Ovary (tissue), 10 donors: ENCODE data around the gene RND1. TPM values are rescaled to one million over a fixed set of nuclear protein-coding genes. Genes with fewer than 3 reads are reported as not detected.
"Not testable (repeated sequence)": the region's sequence is repeated elsewhere in the genome, so short reads cannot be mapped to it uniquely, and the experiment has no call there.

Experiments
- DNase-seq, 5 donors: peaks; one replicate each; pipeline ENCODE4 v3.0.0-alpha.2; 2019 to 2020
- H3K27ac ChIP-seq, 2 donors: fragments of 200-600 bp; one replicate each; pipeline versions ENCODE4 v1.5.1 to v1.8.0; 2019 to 2022
- H3K27me3 ChIP-seq: fragments of 200-600 bp; one replicate; pipeline ENCODE4 v1.8.0; 2022
- H3K36me3 ChIP-seq: fragments of 200-600 bp; sonication (generic); one replicate; pipeline ENCODE4 v1.5.1; 2019
- H3K4me1 ChIP-seq: one replicate; pipeline ENCODE4 v1.8.1; 2013; ENCODE audit warnings: mild to moderate bottlenecking, moderate library complexity; ENCODE audit not compliant: insufficient read depth
- H3K4me3 ChIP-seq: fragments of 200-600 bp; sonication (generic); one replicate; pipeline ENCODE4 v1.5.1; 2017
- H3K9me3 ChIP-seq, 2 donors: fragments of 200-600 bp in 1 of 2; sonication (generic) in 1 of 2; one replicate each; pipeline versions ENCODE4 v1.5.1 to v1.8.1; 2013 to 2019; ENCODE audit warnings: mild to moderate bottlenecking in 1 of 2, moderate library complexity in 1 of 2
- CTCF ChIP-seq, 3 donors: fragments of 450-650 bp in 2 of 3; fragments of 200-600 bp in 1 of 3; IDR thresholded peaks; one replicate each; pipeline versions ENCODE4 v1.5.1 to v1.8.0; 2016 to 2022; ENCODE audit warnings: antibody characterized with exemption in 3 of 3, mild to moderate bottlenecking in 1 of 3
- EP300 ChIP-seq: sonication (generic); formaldehyde crosslinking; IDR thresholded peaks from one replicate; pipeline ENCODE4 v1.6.1; 2017; ENCODE audit warnings: antibody characterized with exemption
- POLR2A ChIP-seq: fragments of 450-650 bp; IDR thresholded peaks from one replicate; pipeline ENCODE4 v1.6.1; 2017; ENCODE audit warnings: antibody characterized with exemption, mild to moderate bottlenecking, moderate library complexity
- WGBS, 3 donors: extraction: QIAGEN DNeasy Blood & Tissue Kit in 1 of 3; methylation state at CpG; one replicate each; pipeline versions ENCODE4 v1.1.5 to v1.1.7; 2013 to 2017; 5-methylcytosine and 5-hydroxymethylcytosine counted together
- intact Hi-C, 4 donors: fragments of 100-400 bp; cut with DNase I; formaldehyde crosslinking; loops; one replicate each; pipeline versions ENCODE4 v1.11.0 to v1.15.1; 2022 to 2023
- long read RNA-seq, 3 donors: library from polyadenylated mRNA in 2 of 3; unstranded in 2 of 3; transcript quantifications; one replicate each; pipeline ENCODE4 v2.0.0 and lab custom pipeline, GENCODE V29; 2021 to 2026
- polyA plus RNA-seq, 2 donors: library from polyadenylated mRNA; stranded (reverse); fragments of 200-250 nt in 1 of 2; fragments of 350-450 nt in 1 of 2; fragmentation: Illumina TruSeq in 1 of 2; extraction: RNeasy Lipid Tissue Mini Kit (QIAGEN cat#74804) in 1 of 2; gene quantifications; one replicate each; pipeline ENCODE4 v1.2.3, GENCODE V29; 2013 to 2014
- total RNA-seq, 7 donors: library from RNA; depleted of rRNA in 2 of 7; stranded (reverse); fragments of >200 nt in 2 of 7; fragmentation: NEBNext Ultra II Directional in 3 of 7; extraction: Animal tissue kit (Norgen Biotek cat#: 25700) in 3 of 7; gene quantifications; one replicate each; pipeline versions ENCODE4 v1.1.0 to v1.2.4, GENCODE V29; 2016 to 2023
- donor health status: DM: no; HTN: no; CAD: no; lungs with moderate emphysema.
- donor health status: DM: no; HTN: no; CAD: no.
- donor health status: Bipolar disorder and iron deficiency.
- donor health status: DM: yes; HTN: yes; CAD: no.
- donor health status: DM: no; HTN: no; CAD: no.
- donor health status: DM: yes; HTN: yes; CAD: no.

RND1 gene
- total RNA-seq (1 to 10 TPM in 1 of 7 donors, under 1 TPM in 6; 0.23 to 3.8 (median 0.38) TPM), polyA plus RNA-seq (1 to 10 TPM; 1.2 to 2.1 TPM)
- long read RNA-seq, donor 1 = 0 reads
- long read RNA-seq, donor 2, partial matches to known transcripts = 0 of 3 reads
- long read RNA-seq, donor 2, other reads (novel, unspliced or antisense) = 0 of 3 reads
- long read RNA-seq, donor 3 = 0 reads

DNA sequence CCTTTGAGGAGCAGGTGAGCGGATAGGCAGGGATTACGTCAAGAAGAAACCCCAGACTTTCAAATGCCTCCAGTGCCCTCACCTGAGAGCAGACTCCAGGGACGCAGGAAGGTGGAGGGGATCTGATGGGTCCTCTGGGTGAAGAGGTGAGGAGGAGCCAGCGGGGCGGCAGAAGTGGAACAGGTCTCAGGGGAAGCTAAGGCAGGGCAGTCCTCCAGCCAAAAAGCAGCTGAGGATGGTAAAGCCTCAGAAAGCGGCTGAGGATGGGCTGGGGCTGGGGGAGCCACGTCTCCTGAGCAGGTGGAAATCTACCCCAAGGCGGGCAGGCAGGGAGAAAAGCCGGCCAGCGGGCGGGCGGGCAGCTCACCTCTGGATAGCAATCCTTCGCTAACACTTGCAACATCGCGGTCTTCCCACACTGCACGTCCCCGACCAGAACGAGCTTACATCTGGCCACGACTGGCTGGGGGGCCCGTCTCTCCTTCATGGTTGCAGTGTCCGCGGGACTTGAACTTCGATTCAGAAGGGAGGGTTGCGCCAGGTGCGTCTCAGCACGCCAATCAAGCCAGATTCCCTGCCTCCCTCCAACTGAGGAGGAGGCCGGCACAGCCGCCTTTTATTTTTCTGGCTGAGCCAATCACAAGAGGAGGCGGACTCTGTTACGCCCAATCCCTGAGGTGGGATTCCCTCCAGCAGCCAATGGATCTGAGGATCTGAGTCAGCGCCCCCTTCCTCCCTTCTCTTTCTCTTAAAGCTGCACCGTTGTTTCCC is at the start of gene RND1:
Gene RND1 (minus strand): TSS at position 590 of the 771 bp plus-strand sequence. CDS start 103 bp downstream, at position 487.
- H3K36me3 ChIP-seq = no peaks in the 10 kb centered on the region
- 1 to 3% (median 2%) methylated on average over 31 to 32 of the region's 32 CpGs for WGBS, 3 donors

DNA sequence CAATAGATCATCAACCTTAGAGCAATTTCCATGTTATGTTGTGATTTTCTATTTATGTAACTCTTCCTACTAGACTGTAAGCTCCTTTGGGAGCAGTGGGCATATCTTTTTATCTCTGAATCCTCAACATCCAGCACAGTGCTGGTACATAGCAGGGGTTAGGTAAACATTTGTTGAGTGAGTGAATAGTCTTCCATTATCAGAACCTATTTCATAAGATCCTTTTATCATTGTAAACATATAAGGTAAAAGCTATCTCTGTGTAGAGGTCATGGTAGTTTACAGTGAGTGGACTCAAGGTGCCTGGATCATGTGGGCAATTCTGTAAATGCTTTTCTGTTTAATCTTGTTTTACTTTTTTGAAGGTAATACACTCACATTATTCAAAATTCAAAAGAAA is 44.5 kb upstream of the RND1 start:
- intact Hi-C loops = no loop called here
- Histone ChIP-seq H3K4me1 (no peaks in the 10 kb centered on the region), H3K27me3 (no peaks in the 10 kb centered on the region), H3K4me3 (no peak overlapping the region), H3K9me3 (no peaks in the 10 kb centered on the region), H3K27ac (no peak overlapping the region), H3K36me3 (no peaks in the 10 kb centered on the region)
- no peak for TF ChIP-seq POLR2A
- DNase-seq = no peak

More for the DNA sequence above, at the start of gene RND1:
- H3K27ac ChIP-seq = no peak within 1 kb of the TSS
- H3K27me3 ChIP-seq = no peaks in the 10 kb centered on the region
- DNase-seq = peak; percentile 82 to 92 (median 86)
- no peaks in the 10 kb centered on the region for H3K9me3 ChIP-seq
- no peak for TF ChIP-seq EP300
- TF ChIP-seq POLR2A = peak; percentile 91
- TF ChIP-seq CTCF (IDR thresholded peaks at IDR 0.05) = no peak
- intact Hi-C loops = loop anchor here in 1 of 4 donors (10.0 kb wide), 1 partner anchor 129 kb away; the partner anchor contains the start of gene DDN
- peaks cover 2% of the 10 kb centered on the region for H3K4me1 ChIP-seq
- H3K4me3 ChIP-seq = peak within 1 kb of the TSS; percentile 55

DNA sequence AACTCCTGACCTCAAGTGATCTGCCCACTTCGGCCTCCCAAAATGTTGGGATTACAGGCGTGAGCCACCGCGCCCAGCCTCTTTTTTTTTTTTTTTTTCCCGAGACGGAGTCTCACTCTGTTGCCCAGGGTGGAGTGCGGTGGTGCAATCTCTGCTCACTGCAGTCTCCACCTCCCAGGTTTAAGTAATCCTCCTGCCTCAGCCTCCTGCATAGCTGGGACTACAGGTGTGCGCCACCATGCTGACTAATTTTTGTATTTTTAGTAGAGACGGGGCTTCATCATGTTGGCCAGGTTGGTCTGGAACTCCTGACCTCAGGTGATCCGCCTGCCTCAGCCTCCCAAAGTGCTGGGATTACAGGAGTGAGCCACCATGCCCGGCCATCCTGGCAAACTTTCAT is 44.0 kb upstream of the RND1 start:
- H3K9me3 ChIP-seq, H3K27me3 ChIP-seq, H3K4me3 ChIP-seq, DNase-seq, H3K36me3 ChIP-seq, H3K27ac ChIP-seq, H3K4me1 ChIP-seq, intact Hi-C loops: not testable (repeated sequence)
- WGBS, 3 donors = 84 to 94% (median 86%) methylated on average over 11 of the region's 11 CpGs

DNA sequence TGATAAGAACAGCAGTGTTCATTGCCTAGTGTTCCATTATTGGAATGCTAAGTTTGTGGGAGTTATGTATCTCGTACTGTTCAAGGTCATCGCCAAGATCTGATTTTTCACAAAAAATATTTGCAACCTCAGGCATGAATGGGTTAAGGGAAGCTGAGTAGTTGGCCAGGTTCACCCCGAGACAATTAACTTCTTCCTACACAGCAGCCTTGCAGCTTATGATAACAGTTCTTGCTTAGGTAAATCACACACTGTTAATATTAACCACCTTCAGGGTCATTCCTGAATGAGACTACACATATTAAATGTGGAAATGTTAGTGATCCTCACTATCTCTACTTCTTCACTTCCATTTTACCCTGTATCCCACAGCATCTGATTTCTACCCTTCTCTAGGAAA is 41.6 kb upstream of the RND1 start:
- Histone ChIP-seq H3K4me3 (no peak overlapping the region), H3K36me3 (no peaks in the 10 kb centered on the region), H3K27me3 (no peaks in the 10 kb centered on the region), H3K4me1 (peaks cover 3% of the 10 kb centered on the region), H3K27ac (no peak overlapping the region), H3K9me3 (no peaks in the 10 kb centered on the region)
- intact Hi-C loops = no loop called here
- TF ChIP-seq EP300 (no peak), POLR2A (no peak)
- 31 to 45% (median 40%) methylated on average over 3 of the region's 3 CpGs for whole genome bisulfite sequencing, 3 donors
- no peak for DNase-seq

- Histone ChIP-seq H3K27me3 (no peaks in the 10 kb centered on the region), H3K27ac (no peak overlapping the region), H3K4me3 (peak overlapping the region; percentile 37), H3K4me1 (peaks cover 3% of the 10 kb centered on the region), H3K36me3 (no peaks in the 10 kb centered on the region), H3K9me3 (no peaks in the 10 kb centered on the region)
- DNase-seq = peak; percentile 70 to 86 (median 83)
- TF ChIP-seq CTCF (IDR thresholded peaks at IDR 0.05) (peak; percentile 34 to 65 (median 53)), EP300 (no peak)
- intact Hi-C loops = no loop called here
- 0 to 1% (median 0%) methylated on average over 19 of the region's 19 CpGs for WGBS, 3 donors
Observed at GRCh38 chr12:48903982-48904411, 38.3 kb upstream of the RND1 start.
